Measurements from ENCODE around the gene GMDS.

Gene GMDS

GRCh38 chr6:1778686-1779235 is 466.6 kb downstream of the GMDS start (continued):
- TF ChIP-seq TOX (CRISPR knock-in tag; IDR thresholded peaks at IDR 0.05; ENCODE audit: borderline replicate concordance) = no peak
- no peak for TF ChIP-seq ARNTL (CRISPR knock-in tag; IDR thresholded peaks at IDR 0.05; ENCODE audit: borderline replicate concordance, low read depth)
- no peak for TF ChIP-seq ZNF565 (CRISPR knock-in tag; conservative IDR thresholded peaks at IDR 0.05; ENCODE audit: low read depth)
- no peak for TF ChIP-seq OSR1 (CRISPR knock-in tag; IDR thresholded peaks at IDR 0.05)
- TF ChIP-seq ESRRG (CRISPR knock-in tag; IDR thresholded peaks at IDR 0.05) = no peak
- TF ChIP-seq BACH2 (CRISPR knock-in tag; IDR thresholded peaks at IDR 0.05; ENCODE audit: borderline replicate concordance) = no peak
- no peak for TF ChIP-seq PATZ1 (CRISPR knock-in tag; IDR thresholded peaks at IDR 0.05; ENCODE audit: borderline replicate concordance)
- no peak for TF ChIP-seq ZNF8 (CRISPR knock-in tag; IDR thresholded peaks at IDR 0.05)

- TF ChIP-seq ESRRG (CRISPR knock-in tag; IDR thresholded peaks at IDR 0.05) (no peak), ZNF70 (CRISPR knock-in tag; IDR thresholded peaks at IDR 0.05) (no peak), ARNTL (CRISPR knock-in tag; IDR thresholded peaks at IDR 0.05; ENCODE audit: borderline replicate concordance, low read depth) (no peak), POU6F1 (CRISPR knock-in tag; IDR thresholded peaks at IDR 0.05; ENCODE audit: borderline replicate concordance, low read depth) (no peak)
- ATAC-seq = no peak
These were observed 467.3 kb downstream of the GMDS start for GRCh38 chr6:1777921-1778685.

GRCh38 chr6:1775441-1775840 is 470.0 kb downstream of the GMDS start:
- ATAC-seq = no peak
- no peak for TF ChIP-seq OSR1 (CRISPR knock-in tag; IDR thresholded peaks at IDR 0.05)
- TF ChIP-seq CSDC2 (CRISPR knock-in tag; IDR thresholded peaks at IDR 0.05) = no peak
- no peak for TF ChIP-seq PPARA (CRISPR knock-in tag; IDR thresholded peaks at IDR 0.05; ENCODE audit: borderline replicate concordance)
- TF ChIP-seq TSHZ2 (CRISPR knock-in tag; IDR thresholded peaks at IDR 0.05) = no peak
- TF ChIP-seq CSRNP3 (CRISPR knock-in tag; IDR thresholded peaks at IDR 0.05) = no peak
- TF ChIP-seq ARNTL (CRISPR knock-in tag; IDR thresholded peaks at IDR 0.05; ENCODE audit: borderline replicate concordance, low read depth) = no peak
- no peak for TF ChIP-seq ISL1 (CRISPR knock-in tag; IDR thresholded peaks at IDR 0.05)
- TF ChIP-seq BACH2 (CRISPR knock-in tag; IDR thresholded peaks at IDR 0.05; ENCODE audit: borderline replicate concordance) = no peak
- no peak for TF ChIP-seq SNAI2 (CRISPR knock-in tag; IDR thresholded peaks at IDR 0.05)
- TF ChIP-seq ZNF8 (CRISPR knock-in tag; IDR thresholded peaks at IDR 0.05) = no peak
- no peak for TF ChIP-seq TOX (CRISPR knock-in tag; IDR thresholded peaks at IDR 0.05; ENCODE audit: borderline replicate concordance)
- no peak for TF ChIP-seq TCF4 (CRISPR knock-in tag; IDR thresholded peaks at IDR 0.05; ENCODE audit: borderline replicate concordance)
- no peak for TF ChIP-seq CREB5 (CRISPR knock-in tag; IDR thresholded peaks at IDR 0.05; ENCODE audit: low read depth)
- TF ChIP-seq ZNF70 (CRISPR knock-in tag; IDR thresholded peaks at IDR 0.05) = no peak
- no peak for TF ChIP-seq ZFP3 (CRISPR knock-in tag; IDR thresholded peaks at IDR 0.05)
- no peak for TF ChIP-seq RARB (CRISPR knock-in tag; IDR thresholded peaks at IDR 0.05)
- TF ChIP-seq ESRRG (CRISPR knock-in tag; IDR thresholded peaks at IDR 0.05) = no peak
- TF ChIP-seq PATZ1 (CRISPR knock-in tag; IDR thresholded peaks at IDR 0.05; ENCODE audit: borderline replicate concordance) = no peak
- TF ChIP-seq POU6F1 (CRISPR knock-in tag; IDR thresholded peaks at IDR 0.05; ENCODE audit: borderline replicate concordance, low read depth) = no peak
- no peak for TF ChIP-seq GLIS3 (CRISPR knock-in tag; IDR thresholded peaks at IDR 0.05)

All from SK-N-SH treated with all-trans-retinoic acid at 6 μM for 48 hours (cell line).